A673 (cell line): Measurements from ENCODE around the gene SLC22A5.

Source experiments
- CTCF ChIP-seq: fragments of 300-800, 200-600 bp; sonication (generic); conservative IDR thresholded peaks from 2 replicates; pipeline ENCODE4 v1.5.1; 2017; ENCODE audit warnings: low read depth, mild to moderate bottlenecking, antibody characterized with exemption, low read length, moderate library complexity, mixed read lengths
- EZH2 ChIP-seq: fragments of 200-600 bp; sonication (generic); IDR thresholded peaks from 2 replicates; pipeline ENCODE4 v1.6.1; 2017; ENCODE audit warnings: borderline replicate concordance, low read depth, mild to moderate bottlenecking, mixed read lengths, antibody characterized with exemption, low read length; ENCODE audit not compliant: poor library complexity, severe bottlenecking

GRCh38 chr5:132389585-132390286 lies 20.2 kb downstream of the SLC22A5 start:
- TF ChIP-seq CTCF (no peak), EZH2 (no peak)
